ENCODE data around the gene TACC3.

- no peak for TF ChIP-seq CTCF (IDR thresholded peaks at IDR 0.05)
- TF ChIP-seq POLR2A (IDR thresholded peaks at IDR 0.05): no peak
Measured at GRCh38 chr4:1685235-1686150, 35.8 kb upstream of the TACC3 start.

Data from esophagus squamous epithelium (tissue), 4 donors.